ENCODE results near the gene MORC2.

The MORC2 gene

DNA sequence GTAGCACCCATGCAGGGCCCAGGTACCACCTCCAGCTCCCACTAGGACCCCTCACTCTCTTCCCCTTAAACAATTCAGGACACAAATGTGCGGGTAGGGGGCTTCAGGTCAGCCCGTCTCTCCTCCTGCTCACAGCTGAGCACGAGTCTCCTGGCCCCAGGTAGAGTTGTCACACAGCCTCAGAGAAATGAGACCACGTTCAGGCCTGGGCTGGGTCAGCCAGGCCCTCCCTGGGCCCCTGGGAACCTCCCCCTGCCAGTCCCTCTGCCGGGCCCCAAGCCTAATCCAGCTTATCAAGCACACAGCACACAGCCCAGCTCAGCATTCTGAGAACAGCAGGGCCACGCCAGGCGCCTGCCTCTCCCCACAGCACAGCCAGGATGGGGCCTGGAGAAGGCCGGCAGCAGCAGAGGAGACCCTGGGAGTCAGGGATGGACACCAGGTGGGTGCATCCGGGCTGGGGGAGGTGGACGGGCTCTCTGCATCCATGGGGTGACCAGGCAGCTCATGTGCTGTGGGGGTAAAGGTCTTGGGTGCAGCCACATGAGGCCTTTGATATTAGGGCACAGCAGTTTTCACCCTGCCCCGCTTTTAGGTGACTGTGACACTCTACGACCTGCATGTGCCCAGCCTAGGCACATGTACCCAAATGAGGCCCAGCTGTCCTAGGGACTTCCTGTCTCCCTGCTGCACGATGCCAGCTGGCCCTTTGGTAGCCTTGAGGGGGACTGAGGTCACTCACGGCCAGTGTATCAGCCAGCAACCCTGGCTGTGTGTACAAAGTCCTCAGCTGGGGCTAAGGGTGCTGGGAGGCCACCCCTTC is 87.0 kb downstream of the MORC2 start:
- Mint-ChIP-seq H3K4me3 (no peak overlapping the region), H3K36me3 (ENCODE audit: low read depth) (no peaks in the 10 kb centered on the region), H3K9me3 (no peaks in the 10 kb centered on the region), H3K4me1 (ENCODE audit: low read depth) (no peaks in the 10 kb centered on the region), H3K27ac (no peak overlapping the region), H3K27me3 (no peaks in the 10 kb centered on the region)
- no peak for DNase-seq

DNA sequence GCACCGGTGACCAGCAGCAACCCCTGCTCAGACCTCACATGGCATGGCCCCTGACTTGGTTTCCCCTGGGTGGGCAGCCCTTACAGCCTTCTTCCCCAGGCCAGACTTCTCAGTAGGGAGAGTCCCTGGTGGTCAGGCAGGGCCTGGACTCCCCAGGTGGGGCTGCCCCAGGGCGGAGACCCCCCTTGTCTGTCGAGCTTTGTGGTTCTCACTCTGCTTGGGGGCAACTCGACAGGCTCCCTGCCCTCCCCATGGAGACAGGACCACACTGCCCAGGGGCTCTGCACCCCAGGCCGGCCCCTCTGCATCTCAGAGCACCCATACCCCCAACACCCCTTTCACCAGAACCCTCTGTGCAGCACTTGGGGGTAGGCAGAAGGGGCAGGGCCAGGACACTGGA is 87.7 kb downstream of the MORC2 start:
- no peaks in the 10 kb centered on the region for H3K36me3 Mint-ChIP-seq (ENCODE audit: low read depth)
- H3K4me3 Mint-ChIP-seq, result no peak overlapping the region
- H3K4me1 Mint-ChIP-seq (ENCODE audit: low read depth), result no peaks in the 10 kb centered on the region
- no peaks in the 10 kb centered on the region for H3K27me3 Mint-ChIP-seq
- H3K27ac Mint-ChIP-seq, result no peak overlapping the region
- no peak for DNase-seq
- no peaks in the 10 kb centered on the region for H3K9me3 Mint-ChIP-seq

DNA sequence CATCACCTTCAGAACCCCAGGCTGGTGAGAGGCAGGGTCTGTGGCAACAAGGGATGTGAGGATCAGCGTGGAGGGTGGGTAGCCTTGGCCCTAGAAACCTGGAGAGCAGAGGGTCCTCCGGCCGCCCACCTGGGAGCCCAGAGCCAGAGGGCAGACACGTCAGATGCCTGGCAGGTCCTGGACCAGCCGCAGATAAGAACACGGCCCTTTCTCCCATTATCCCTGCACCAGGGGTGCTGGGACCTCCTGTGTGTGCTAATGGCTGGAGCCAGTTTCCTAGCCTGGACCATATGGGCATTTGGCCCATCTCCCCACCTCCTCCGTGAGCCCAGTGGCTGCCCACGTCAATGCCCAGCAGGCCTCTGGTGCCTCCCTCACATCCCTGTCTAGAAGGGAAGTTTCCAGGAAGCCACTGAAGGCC is 88.4 kb downstream of the MORC2 start:
- no peak overlapping the region for H3K27ac Mint-ChIP-seq
- no peaks in the 10 kb centered on the region for H3K36me3 Mint-ChIP-seq (ENCODE audit: low read depth)
- no peaks in the 10 kb centered on the region for H3K4me1 Mint-ChIP-seq (ENCODE audit: low read depth)
- no peak for DNase-seq
- no peaks in the 10 kb centered on the region for H3K9me3 Mint-ChIP-seq
- H3K4me3 Mint-ChIP-seq, result no peak overlapping the region
- no peaks in the 10 kb centered on the region for H3K27me3 Mint-ChIP-seq

DNA sequence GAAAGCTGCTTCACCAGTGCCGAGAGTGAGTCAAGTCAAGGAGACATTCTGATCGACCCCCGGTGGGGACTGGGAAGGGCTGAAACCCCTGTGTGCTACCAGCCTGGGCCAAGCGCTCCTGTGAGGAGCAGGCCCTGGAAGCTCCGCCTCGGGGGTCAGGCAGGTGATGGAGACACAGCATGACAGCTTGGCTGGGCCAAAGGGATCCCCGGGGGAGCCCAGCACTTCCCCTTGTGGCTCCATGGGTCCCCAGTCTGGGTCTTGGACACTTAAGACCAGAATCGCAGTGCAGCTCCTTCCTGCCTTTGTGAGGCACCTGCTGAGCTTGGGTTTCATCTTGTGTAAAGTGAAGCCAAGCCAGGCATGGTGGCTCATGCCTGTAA is 89.2 kb downstream of the MORC2 start:
- Mint-ChIP-seq H3K4me3 (no peak overlapping the region), H3K36me3 (ENCODE audit: low read depth) (no peaks in the 10 kb centered on the region), H3K4me1 (ENCODE audit: low read depth) (no peaks in the 10 kb centered on the region), H3K27me3 (no peaks in the 10 kb centered on the region), H3K9me3 (no peaks in the 10 kb centered on the region), H3K27ac (no peak overlapping the region)
- DNase-seq, result no peak

DNA sequence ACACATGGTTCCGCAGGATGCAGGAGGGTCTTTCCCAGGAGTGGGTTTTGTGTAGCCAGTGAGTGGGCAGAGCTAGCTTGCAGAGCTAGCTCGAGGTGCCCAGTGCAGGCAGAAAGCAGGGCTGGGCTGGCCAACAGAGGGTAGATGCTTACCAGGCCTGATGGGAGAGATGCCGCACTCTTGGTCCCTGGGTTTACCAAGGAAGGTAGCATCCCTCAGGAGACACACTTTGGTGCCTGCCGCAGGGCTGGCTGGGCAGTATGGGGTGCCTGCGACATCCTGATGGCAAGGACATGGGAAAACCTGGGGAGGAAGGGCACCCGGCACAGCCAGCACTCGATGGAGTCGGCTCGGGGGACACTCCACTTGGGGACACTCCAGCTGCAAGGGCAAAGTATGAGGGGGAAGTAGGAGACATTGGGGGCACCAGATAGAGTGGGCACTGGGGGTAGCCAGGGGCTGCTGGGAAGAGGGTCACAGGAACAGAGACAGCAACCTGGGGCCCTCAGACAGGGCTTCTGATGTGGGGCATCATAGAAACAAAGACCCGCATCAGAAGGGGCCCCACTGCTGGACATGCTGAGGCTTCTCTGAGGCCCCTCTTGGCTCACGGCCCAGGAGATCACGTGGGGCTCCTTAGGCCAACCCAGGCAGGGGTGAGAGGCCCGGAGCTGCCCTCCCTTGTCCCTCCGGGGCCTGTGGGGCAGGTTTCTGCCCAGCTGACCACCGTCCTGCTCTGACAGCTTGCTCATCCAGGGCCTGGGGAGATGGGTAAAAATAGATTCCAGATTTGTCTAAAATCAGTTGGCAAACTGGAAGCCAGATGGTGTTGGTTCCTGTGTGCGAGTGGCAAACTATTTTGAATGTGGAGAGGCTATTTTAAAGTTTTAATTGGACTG is 89.8 kb downstream of the MORC2 start:
- no peak overlapping the region for H3K4me3 Mint-ChIP-seq
- DNase-seq, result no peak
- H3K27me3 Mint-ChIP-seq, result no peaks in the 10 kb centered on the region
- no peak overlapping the region for H3K27ac Mint-ChIP-seq
- H3K36me3 Mint-ChIP-seq (ENCODE audit: low read depth), result no peaks in the 10 kb centered on the region
- no peaks in the 10 kb centered on the region for H3K4me1 Mint-ChIP-seq (ENCODE audit: low read depth)
- H3K9me3 Mint-ChIP-seq, result no peaks in the 10 kb centered on the region

DNA sequence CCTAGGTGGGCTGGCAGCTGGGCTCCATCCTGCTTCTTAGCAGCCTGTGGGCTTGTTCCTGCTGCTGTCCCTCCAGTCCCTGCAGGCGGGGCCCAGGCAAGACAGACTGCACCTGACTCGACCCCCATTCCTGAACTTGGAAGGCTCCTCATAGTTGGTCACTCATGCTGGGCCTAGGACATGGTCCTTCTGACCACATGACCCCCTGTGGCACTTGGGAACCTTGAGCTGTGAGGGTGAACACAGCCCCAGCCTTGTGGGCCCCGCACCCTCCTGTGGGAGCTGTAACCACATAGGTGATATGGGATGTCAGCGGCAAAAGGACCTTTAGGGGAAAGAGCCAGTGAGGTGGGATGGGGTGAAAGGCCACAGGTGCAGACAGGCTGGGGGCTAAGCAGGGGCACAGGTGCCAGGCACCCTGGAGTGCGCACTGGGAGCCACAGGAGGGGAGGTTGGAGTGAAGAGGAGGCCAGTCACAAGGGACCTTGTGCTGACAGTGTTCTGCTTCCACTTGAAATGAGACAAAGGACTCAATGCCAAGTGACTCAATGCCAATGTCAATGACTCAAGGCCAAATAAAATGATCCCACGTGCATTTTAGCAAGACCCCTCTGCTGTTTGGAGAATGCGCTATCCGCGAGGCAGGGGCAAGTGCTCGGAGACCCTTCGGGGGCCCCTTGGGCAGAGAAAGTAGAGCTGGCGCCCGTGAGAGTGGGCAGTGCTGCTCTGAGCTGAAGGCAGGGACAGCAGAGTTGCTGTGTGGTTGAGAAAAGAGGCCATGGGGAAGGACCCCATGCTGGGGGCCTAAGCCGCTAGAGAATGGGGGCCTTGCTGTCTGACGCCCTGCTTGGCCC is 90.7 kb downstream of the MORC2 start:
- H3K36me3 Mint-ChIP-seq (ENCODE audit: low read depth), result no peaks in the 10 kb centered on the region
- no peaks in the 10 kb centered on the region for H3K4me1 Mint-ChIP-seq (ENCODE audit: low read depth)
- no peak overlapping the region for H3K4me3 Mint-ChIP-seq
- H3K27ac Mint-ChIP-seq, result no peak overlapping the region
- DNase-seq, result no peak
- H3K27me3 Mint-ChIP-seq, result no peaks in the 10 kb centered on the region
- no peaks in the 10 kb centered on the region for H3K9me3 Mint-ChIP-seq

DNA sequence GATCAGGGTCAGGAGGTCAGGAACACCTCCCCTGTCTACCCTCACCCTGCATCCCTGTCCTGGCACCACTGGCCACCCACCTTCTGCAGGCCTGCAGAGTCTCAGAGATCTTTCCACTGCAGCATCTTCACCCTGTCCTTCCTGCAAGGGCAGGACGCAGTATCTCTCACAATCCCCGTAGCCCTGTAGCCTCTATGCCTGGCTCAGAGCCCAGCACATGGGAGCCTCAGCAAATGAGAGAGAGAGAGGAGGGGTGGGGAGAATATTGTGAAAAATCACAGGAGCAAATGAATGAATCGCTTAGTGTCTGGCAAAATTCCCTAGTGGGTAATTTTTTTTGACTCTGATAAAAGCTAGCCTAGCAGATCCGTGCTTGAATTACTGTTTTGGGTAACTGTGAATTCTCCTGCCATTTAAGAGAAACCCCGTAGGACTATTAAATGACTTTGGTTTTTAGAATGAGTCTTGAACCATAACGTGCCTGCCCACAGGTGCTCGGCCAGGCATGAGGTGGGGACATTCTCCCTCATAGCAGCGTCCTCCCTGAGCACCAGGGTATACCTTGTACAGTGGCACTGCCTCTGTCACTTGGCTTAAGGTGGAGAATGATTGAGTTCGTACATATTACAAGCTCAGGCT is 91.5 kb downstream of the MORC2 start:
- Mint-ChIP-seq H3K36me3 (ENCODE audit: low read depth) (no peaks in the 10 kb centered on the region), H3K27me3 (no peaks in the 10 kb centered on the region), H3K9me3 (no peaks in the 10 kb centered on the region), H3K4me1 (ENCODE audit: low read depth) (no peaks in the 10 kb centered on the region), H3K27ac (no peak overlapping the region), H3K4me3 (no peak overlapping the region)
- DNase-seq, result no peak

DNA sequence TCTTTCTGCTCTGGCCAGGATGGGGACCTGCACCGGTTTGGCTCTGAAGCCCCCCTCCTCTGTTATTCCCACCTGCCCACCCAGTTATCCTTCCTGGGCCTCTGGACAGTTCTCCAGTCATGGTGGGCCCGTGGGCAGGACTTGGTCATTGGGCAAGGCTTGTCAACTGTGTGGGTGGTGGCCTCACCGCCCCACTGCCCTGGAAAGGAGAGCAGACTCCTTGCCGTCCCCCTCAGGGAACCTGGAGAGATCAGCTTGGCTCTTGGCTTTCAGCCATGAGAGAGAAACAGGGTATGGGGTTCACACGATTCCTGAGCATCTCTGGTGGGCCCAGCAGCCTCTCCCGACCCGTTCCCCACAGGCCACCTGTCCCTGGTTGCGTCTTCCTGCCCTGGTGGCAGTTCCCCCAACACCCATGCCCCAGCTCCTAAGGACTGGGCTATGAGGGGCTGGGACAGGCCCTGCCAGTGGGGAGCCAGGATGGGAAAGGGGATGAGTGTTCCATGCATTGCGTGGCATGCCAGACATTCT is 92.3 kb downstream of the MORC2 start:
- H3K27ac Mint-ChIP-seq, result no peak overlapping the region
- no peaks in the 10 kb centered on the region for H3K27me3 Mint-ChIP-seq
- no peak for DNase-seq
- H3K36me3 Mint-ChIP-seq (ENCODE audit: low read depth), result no peaks in the 10 kb centered on the region
- no peaks in the 10 kb centered on the region for H3K4me1 Mint-ChIP-seq (ENCODE audit: low read depth)
- H3K9me3 Mint-ChIP-seq, result no peaks in the 10 kb centered on the region
- no peak overlapping the region for H3K4me3 Mint-ChIP-seq

DNA sequence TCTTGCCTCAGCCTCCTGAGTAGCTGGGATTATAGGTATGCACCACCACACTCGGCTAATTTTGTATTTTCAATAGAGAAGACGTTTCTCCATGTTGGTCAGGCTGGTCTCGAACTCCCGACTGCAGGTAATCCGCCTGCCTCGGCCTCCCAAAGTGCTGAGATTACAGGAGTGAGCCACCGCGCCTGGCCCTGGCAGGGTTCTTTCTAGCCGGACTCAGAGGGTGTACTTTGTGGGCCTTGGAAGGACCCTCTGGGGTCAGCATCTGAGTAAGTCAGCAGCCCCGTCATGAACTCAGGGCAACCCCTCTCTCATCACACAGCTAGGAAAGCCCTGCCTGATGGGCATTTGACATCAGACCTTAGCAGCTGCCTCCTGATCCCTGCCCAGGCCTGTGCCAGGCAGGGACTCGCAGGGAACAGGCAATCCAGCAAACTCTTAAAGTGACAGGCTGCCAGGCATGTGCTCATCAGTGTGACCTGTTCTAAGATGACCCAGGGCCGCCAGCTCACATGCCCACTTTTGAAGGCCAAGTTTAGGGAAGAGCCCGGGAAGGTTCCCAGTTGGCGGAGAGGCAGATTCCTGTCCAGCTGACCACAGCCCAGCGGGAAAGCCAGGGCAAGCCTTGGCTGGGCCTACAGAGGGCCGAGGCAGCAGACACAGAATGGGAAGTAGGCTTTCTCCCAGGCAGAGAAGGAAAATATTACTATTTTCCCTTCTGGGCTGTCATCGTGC is 92.9 kb downstream of the MORC2 start:
- Mint-ChIP-seq H3K27me3 (no peaks in the 10 kb centered on the region), H3K27ac (no peak overlapping the region), H3K4me1 (ENCODE audit: low read depth) (no peaks in the 10 kb centered on the region), H3K36me3 (ENCODE audit: low read depth) (no peaks in the 10 kb centered on the region), H3K9me3 (no peaks in the 10 kb centered on the region), H3K4me3 (no peak overlapping the region)
- no peak for DNase-seq

All from activated T-cell treated with anti-CD3 and anti-CD28 coated beads, Interleukin-2, amount 50 U/mL, for 24 hours (primary cell).